GM12873 (cell line): Measurements from ENCODE around the gene IGSF22.

Source experiments
- CTCF ChIP-seq: IDR thresholded peaks from 2 replicates; pipeline ENCODE4 v1.5.1; 2012; ENCODE audit warnings: low read depth, mild to moderate bottlenecking, moderate library complexity, low read length, control low read depth; ENCODE audit not compliant: insufficient read depth; ENCODE audit errors: missing control alignments

The IGSF22 gene

GRCh38 chr11:18677560-18677959 lies 48.4 kb downstream of the IGSF22 start:
- TF ChIP-seq CTCF: no peak

- TF ChIP-seq CTCF: no peak
Observed at GRCh38 chr11:18676803-18677202, 49.2 kb downstream of the IGSF22 start.

GRCh38 chr11:18671246-18671645 lies 54.7 kb downstream of the IGSF22 start:
- TF ChIP-seq CTCF: no peak

GRCh38 chr11:18669711-18670110 lies 56.3 kb downstream of the IGSF22 start:
- no peak for TF ChIP-seq CTCF

- no peak for TF ChIP-seq CTCF
Observed at GRCh38 chr11:18669219-18669596, 56.8 kb downstream of the IGSF22 start.

GRCh38 chr11:18668131-18668530 lies 57.9 kb downstream of the IGSF22 start:
- TF ChIP-seq CTCF: no peak

- no peak for TF ChIP-seq CTCF
Observed at GRCh38 chr11:18657673-18658072, 68.3 kb downstream of the IGSF22 start.
